ENCODE measurements around the gene EIF3CL.
"Not testable (repeated sequence)": the region's sequence is repeated elsewhere in the genome, so short reads cannot be mapped to it uniquely, and the experiment has no call there.

GRCh38 chr16:28332632-28333031 is 71.0 kb downstream of the EIF3CL start:
- not testable (repeated sequence) for TF ChIP-seq CTCF (IDR thresholded peaks at IDR 0.05); ZFX (IDR thresholded peaks at IDR 0.05; ENCODE audit: borderline replicate concordance)

All from 22Rv1 (cell line).